HepG2 (cell line): Measurements from ENCODE around the gene GGTLC1. TPM values are rescaled to one million over a fixed set of nuclear protein-coding genes. Genes with fewer than 3 reads are reported as not detected.
"Not testable (repeated sequence)": the region's sequence is repeated elsewhere in the genome, so short reads cannot be mapped to it uniquely, and the experiment has no call there.

Experiments used
- ATAC-seq: fragments of 200-7000 bp; cut with Tn5 transposase; 3 replicates; pipeline ENCODE4 v1.9.1; 2020; ENCODE audit warnings: mild to moderate bottlenecking, moderate library complexity
- BruUV-seq: library from RNA; stranded (reverse); fragments of 400-500 nt; replicated peaks from 2 replicates; lab custom pipeline; 2021; lab: Mats Ljungman, UMichigan
- CTCF ChIA-PET: fragments of 300-600 bp; formaldehyde crosslinking; extraction: SDS; loops from one replicate; lab custom pipeline; 2021; ENCODE audit warnings: low total read pairs, inconsistent platforms, low intra/inter-chr PET ratio; lab: Yijun Ruan, JAX
- POLR2A ChIA-PET: fragments of 350-600 bp; sonication (Branson Sonifier 250); formaldehyde crosslinking; loops from one replicate; lab custom pipeline; 2020; ENCODE audit warnings: antibody characterized with exemption, inconsistent platforms; lab: Yijun Ruan, JAX
- DNase-seq: peaks from one replicate; pipeline ENCODE4 v3.0.0-alpha.2; 2015; ENCODE audit warnings: low spot score
- FAIRE-seq: peaks from 3 replicates; lab custom pipeline; 2011; peaks lifted over from hg19 to GRCh38; lab: Jason Lieb, UNC
- H2AFZ ChIP-seq: one replicate; pipeline ENCODE4 v1.6.1; 2011; ENCODE audit warnings: low read length, inconsistent platforms
- H3K27ac ChIP-seq: fragments of 300-600 bp; 3 replicates; pipeline ENCODE4 v1.8.0; 2011; ENCODE audit warnings: mixed run types, mild to moderate bottlenecking, mixed read lengths, low read length, inconsistent platforms; ENCODE audit not compliant: insufficient read depth; ENCODE audit errors: extremely low read length
- H3K27me3 ChIP-seq, 2 experiments: fragments of 200-600 bp in 1 of 2; 2 replicates in 1 of 2; 3 replicates in 1 of 2; pipeline versions ENCODE4 v1.6.0 to v1.8.0; 2011; ENCODE audit warnings: low read length in 2 of 2, mild to moderate bottlenecking in 2 of 2, moderate library complexity in 2 of 2, inconsistent platforms in 1 of 2; ENCODE audit not compliant: insufficient read depth in 2 of 2, control insufficient read depth in 1 of 2
- H3K36me3 ChIP-seq, 2 experiments: fragments of 200-600 bp in 1 of 2; replicated peaks in 1 of 2; 2 replicates in 1 of 2; 3 replicates in 1 of 2; pipeline versions ENCODE4 v1.5.1 to v1.8.0; 2011; ENCODE audit warnings: low read length in 2 of 2, inconsistent platforms in 1 of 2; ENCODE audit not compliant: insufficient read depth in 2 of 2, control insufficient read depth in 1 of 2
- H3K4me1 ChIP-seq: 2 replicates; pipeline ENCODE4 v1.5.1; 2012; ENCODE audit warnings: low read length, inconsistent platforms; ENCODE audit not compliant: insufficient read depth
- H3K4me2 ChIP-seq: 2 replicates; pipeline ENCODE4 v1.6.0; 2011; ENCODE audit warnings: low read depth, low read length, inconsistent platforms
- H3K4me3 ChIP-seq, 3 experiments: fragments of 200-600 bp in 1 of 3; sonication (generic), shearing (Covaris generic) in 1 of 3; replicated peaks in 1 of 3; 2 replicates each; pipeline ENCODE4 v1.5.1; 2011 to 2016; ENCODE audit warnings: low read length in 3 of 3, inconsistent platforms in 2 of 3, low read depth in 2 of 3, mild to moderate bottlenecking in 2 of 3, control low read depth in 1 of 3, mixed read lengths in 1 of 3; ENCODE audit not compliant: insufficient read depth in 1 of 3
- H3K79me2 ChIP-seq: one replicate; pipeline ENCODE4 v1.6.1; 2011; ENCODE audit warnings: low read length, inconsistent platforms; ENCODE audit not compliant: insufficient read depth
- H3K9ac ChIP-seq: 2 replicates; pipeline ENCODE4 v1.6.0; 2011; ENCODE audit warnings: mild to moderate bottlenecking, low read depth, low read length, inconsistent platforms; ENCODE audit not compliant: insufficient read depth
- H3K9me3 ChIP-seq: 2 replicates; pipeline ENCODE4 v1.5.1; 2012; ENCODE audit warnings: mild to moderate bottlenecking, low read length
- H4K20me1 ChIP-seq: 2 replicates; pipeline ENCODE4 v1.6.0; 2011; ENCODE audit warnings: inconsistent platforms, mild to moderate bottlenecking, low read length, moderate library complexity; ENCODE audit not compliant: insufficient read depth
- FOXA3 ChIP-seq: IDR thresholded peaks from 2 replicates; pipeline ENCODE4 v1.6.1; 2016; ENCODE audit warnings: missing genetic modification reagents, missing compliant biosample characterization
- HDAC2 ChIP-seq: sonication (generic); formaldehyde crosslinking; IDR thresholded peaks from 2 replicates; pipeline ENCODE4 v1.4.0; 2020; ENCODE audit warnings: missing genetic modification reagents
- PITX1 ChIP-seq: sonication (generic); formaldehyde crosslinking; IDR thresholded peaks from 2 replicates; pipeline ENCODE4 v1.5.1; 2020; ENCODE audit warnings: mild to moderate bottlenecking, missing genetic modification reagents
- SOX6 ChIP-seq, 2 experiments: fragments of 450-650 bp in 1 of 2; sonication (generic) in 1 of 2; formaldehyde crosslinking in 1 of 2; IDR thresholded peaks; 2 replicates each; pipeline versions ENCODE4 v1.4.0 to v1.6.1; 2017 to 2020; ENCODE audit warnings: antibody characterized with exemption in 1 of 2, mild to moderate bottlenecking in 1 of 2, missing genetic modification reagents in 1 of 2
- WGBS: methylation state at CpG from one replicate; pipeline ENCODE4 v1.1.6; 2017; ENCODE audit warnings: low lambda C conversion rate; 5-methylcytosine and 5-hydroxymethylcytosine counted together
- in situ Hi-C: cut with HindIII; loops from 2 replicates; pipeline ENCODE4 v1.10.0; 2017; ENCODE audit warnings: low pct_unique_long_range_greater_than_20kb; ENCODE audit not compliant: extremely low pct_ligation_motif_present
- intact Hi-C: fragments of 100-400 bp; cut with micrococcal nuclease; formaldehyde crosslinking; loops from one replicate; pipeline ENCODE4 v1.10.0; 2022; ENCODE audit not compliant: unreplicated experiment
- polyA plus RNA-seq, 8 experiments: library from polyadenylated mRNA; depleted of rRNA in 3 of 8; stranded (reverse) in 7 of 8; unstranded in 1 of 8; fragments of >200 nt; fragmentation: Illumina TruSeq in 4 of 8; extraction: Trizol in 4 of 8; gene quantifications; 2 replicates each; pipeline versions ENCODE4 v1.2.1 to v1.2.3, GENCODE V29; 2011 to 2016; ENCODE audit warnings: low read depth in 4 of 8, missing spikeins in 1 of 8, mixed read lengths in 1 of 8; ENCODE audit not compliant: insufficient read depth in 1 of 8
- total RNA-seq, 5 experiments: library from RNA; depleted of rRNA; stranded (reverse); fragments of >200 nt; fragmentation: Illumina TruSeq; extraction: Trizol; gene quantifications; 2 replicates each; pipeline ENCODE4 v1.2.3, GENCODE V29; 2016; ENCODE audit warnings: low read depth in 1 of 5
- TF ChIP-seq, protein P1 (sequence below): sonication (generic); formaldehyde crosslinking; IDR thresholded peaks from 2 replicates; pipeline ENCODE4 v1.4.0; 2020; ENCODE audit warnings: missing genetic modification reagents
- TF ChIP-seq, protein P2 (sequence below), 2 experiments: sonication (generic) in 1 of 2; formaldehyde crosslinking in 1 of 2; IDR thresholded peaks; 2 replicates each; pipeline versions ENCODE4 v1.4.0 to v1.6.1; 2016 to 2020; ENCODE audit warnings: borderline replicate concordance in 1 of 2, low read depth in 1 of 2, mild to moderate bottlenecking in 1 of 2, missing genetic modification reagents in 1 of 2

Gene GGTLC1
- total and polyA plus RNA-seq, 2 of the 13 experiments (the other 11 are each of a cell fraction or from before 2014, with no cell fraction given), result not detected

DNA sequence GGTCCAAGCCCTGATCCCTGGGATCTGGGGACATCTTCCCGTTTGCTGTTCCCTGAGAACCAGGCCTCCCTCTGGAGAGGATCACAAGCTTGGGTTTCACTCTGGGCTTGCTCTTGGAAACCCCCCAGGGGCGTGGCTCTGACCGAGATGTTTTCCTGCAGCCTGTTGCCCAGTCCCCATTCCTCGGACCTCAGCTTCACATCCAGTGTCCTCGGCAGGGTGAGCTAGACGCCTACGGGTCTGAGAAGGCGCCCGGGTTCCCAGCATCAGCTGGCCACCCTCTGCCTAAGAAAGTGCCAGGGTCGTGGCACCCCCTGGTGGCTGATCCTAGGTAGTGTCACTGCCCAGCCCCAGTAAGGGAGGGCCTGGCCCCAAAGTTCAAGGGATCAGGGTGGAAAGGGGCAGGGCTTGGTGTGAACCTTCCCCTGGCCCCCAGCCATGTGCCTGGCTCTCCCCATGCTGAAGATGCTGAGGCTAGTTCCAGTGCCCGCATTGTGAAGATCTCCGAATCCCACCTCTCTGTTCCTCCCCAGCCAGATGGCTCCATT, 4.0 kb downstream of the GGTLC1 start:
- not testable (repeated sequence) for ATAC-seq

DNA sequence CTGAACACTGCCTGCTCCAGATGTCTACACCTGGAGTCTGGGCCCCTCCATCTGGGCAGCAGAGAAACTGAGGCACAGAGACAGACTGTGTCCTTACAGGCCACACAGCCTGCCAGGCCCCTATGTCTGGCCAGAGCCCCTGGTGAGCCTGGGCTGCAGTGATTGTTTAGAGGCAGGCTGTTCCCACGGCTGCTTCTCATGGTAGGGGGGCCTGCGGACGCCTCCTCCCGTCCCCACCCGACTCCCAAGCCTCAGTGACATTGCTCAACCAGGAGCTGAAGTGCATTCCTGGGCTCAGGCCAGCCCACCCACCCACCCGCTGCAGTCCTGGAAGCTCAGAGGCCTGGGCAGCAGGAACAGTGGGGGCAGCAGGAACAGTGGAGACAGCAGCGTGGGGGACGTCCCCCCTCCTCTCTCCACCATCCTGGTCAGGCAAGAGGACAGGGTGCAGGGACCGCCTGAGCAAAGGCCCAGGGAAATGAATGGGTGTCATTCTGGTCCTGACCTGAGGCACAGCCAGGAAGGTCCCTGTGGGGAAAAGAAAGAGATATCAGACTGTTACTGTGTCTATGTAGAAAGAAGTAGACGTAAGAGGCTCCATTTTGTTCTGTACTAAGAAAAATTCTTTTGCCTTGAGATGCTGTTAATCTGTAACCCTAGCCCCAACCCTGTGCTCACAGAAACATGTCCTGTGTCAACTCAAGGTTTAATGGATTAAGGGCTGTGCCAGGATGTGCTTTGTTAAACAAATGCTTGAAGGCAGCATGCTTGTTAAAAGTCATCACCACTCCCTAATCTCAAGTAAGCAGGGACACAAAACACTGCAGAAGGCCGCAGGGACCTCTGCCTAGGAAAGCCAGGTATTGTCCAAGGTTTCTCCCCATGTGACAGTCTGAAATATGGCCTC, 6.2 kb downstream of the GGTLC1 start:
- Histone ChIP-seq H3K4me1 (peaks cover 38% of the 10 kb centered on the region), H3K4me2 (peak overlapping the region; percentile 61), H3K4me3 (peak overlapping the region in 1 of 3 experiments; percentile 43; a peak in 2 of 6 replicates)
- in situ Hi-C loops; H4K20me1 ChIP-seq; intact Hi-C loops; H3K9me3 ChIP-seq; H3K9ac ChIP-seq; BruUV-seq; H3K36me3 ChIP-seq; H3K79me2 ChIP-seq; H3K27ac ChIP-seq; CTCF ChIA-PET; H2AFZ ChIP-seq; POLR2A ChIA-PET; H3K27me3 ChIP-seq; TF ChIP-seq SOX6 (IDR thresholded peaks at IDR 0.05): not testable (repeated sequence)
- DNase-seq, result peak; percentile 54
- 0% methylated on average over 4 of the region's 11 CpGs for WGBS
- peak; percentile 83 for ATAC-seq
- peak; percentile 21 for FAIRE-seq
- TF ChIP-seq PITX1 (CRISPR knock-in tag) (peak; percentile 58), HDAC2 (peak; percentile 38; the same call in 1 of the 2 replicates), SOX6 (CRISPR knock-in tag; IDR thresholded peaks at IDR 0.05) (0 out of 2 replicates have a peak, but pooled peaks have one; percentile 15), FOXA3 (peak; percentile 35; the same call in 1 of the 2 replicates)
- TF ChIP-seq, protein P1, sequence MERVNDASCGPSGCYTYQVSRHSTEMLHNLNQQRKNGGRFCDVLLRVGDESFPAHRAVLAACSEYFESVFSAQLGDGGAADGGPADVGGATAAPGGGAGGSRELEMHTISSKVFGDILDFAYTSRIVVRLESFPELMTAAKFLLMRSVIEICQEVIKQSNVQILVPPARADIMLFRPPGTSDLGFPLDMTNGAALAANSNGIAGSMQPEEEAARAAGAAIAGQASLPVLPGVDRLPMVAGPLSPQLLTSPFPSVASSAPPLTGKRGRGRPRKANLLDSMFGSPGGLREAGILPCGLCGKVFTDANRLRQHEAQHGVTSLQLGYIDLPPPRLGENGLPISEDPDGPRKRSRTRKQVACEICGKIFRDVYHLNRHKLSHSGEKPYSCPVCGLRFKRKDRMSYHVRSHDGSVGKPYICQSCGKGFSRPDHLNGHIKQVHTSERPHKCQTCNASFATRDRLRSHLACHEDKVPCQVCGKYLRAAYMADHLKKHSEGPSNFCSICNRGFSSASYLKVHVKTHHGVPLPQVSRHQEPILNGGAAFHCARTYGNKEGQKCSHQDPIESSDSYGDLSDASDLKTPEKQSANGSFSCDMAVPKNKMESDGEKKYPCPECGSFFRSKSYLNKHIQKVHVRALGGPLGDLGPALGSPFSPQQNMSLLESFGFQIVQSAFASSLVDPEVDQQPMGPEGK (CRISPR knock-in tag), result peak; percentile 33; the same call in 1 of the 2 replicates
- TF ChIP-seq, protein P2, sequence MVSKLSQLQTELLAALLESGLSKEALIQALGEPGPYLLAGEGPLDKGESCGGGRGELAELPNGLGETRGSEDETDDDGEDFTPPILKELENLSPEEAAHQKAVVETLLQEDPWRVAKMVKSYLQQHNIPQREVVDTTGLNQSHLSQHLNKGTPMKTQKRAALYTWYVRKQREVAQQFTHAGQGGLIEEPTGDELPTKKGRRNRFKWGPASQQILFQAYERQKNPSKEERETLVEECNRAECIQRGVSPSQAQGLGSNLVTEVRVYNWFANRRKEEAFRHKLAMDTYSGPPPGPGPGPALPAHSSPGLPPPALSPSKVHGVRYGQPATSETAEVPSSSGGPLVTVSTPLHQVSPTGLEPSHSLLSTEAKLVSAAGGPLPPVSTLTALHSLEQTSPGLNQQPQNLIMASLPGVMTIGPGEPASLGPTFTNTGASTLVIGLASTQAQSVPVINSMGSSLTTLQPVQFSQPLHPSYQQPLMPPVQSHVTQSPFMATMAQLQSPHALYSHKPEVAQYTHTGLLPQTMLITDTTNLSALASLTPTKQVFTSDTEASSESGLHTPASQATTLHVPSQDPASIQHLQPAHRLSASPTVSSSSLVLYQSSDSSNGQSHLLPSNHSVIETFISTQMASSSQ (IDR thresholded peaks at IDR 0.05; ENCODE audit: low read depth), result peak; percentile 53; the same call in 1 of the 2 replicates
- TF ChIP-seq, protein P2 (CRISPR knock-in tag; IDR thresholded peaks at IDR 0.05; ENCODE audit: borderline replicate concordance), result not testable (repeated sequence)

More for the DNA sequence above, 4.0 kb downstream of the GGTLC1 start:
- H3K9me3 ChIP-seq, DNase-seq, in situ Hi-C loops, CTCF ChIA-PET, H3K4me2 ChIP-seq, H3K36me3 ChIP-seq, H3K79me2 ChIP-seq, H4K20me1 ChIP-seq, H3K4me3 ChIP-seq, H3K27ac ChIP-seq, POLR2A ChIA-PET, H3K9ac ChIP-seq, H3K27me3 ChIP-seq, H2AFZ ChIP-seq, intact Hi-C loops, BruUV-seq: not testable (repeated sequence)
- FAIRE-seq, result peak; percentile 54
- peaks cover 38% of the 10 kb centered on the region for H3K4me1 ChIP-seq
- 5% methylated on average over 7 of the region's 12 CpGs for WGBS
